Pancreas (tissue), 10 donors: ENCODE measurements around the gene HMX1. TPM values are rescaled to one million over a fixed set of nuclear protein-coding genes. Genes with fewer than 3 reads are reported as not detected.

ENCODE experiments used
- ATAC-seq, 4 donors: fragments of 200-7000 bp; cut with Tn5 transposase; one replicate each; pipeline versions ENCODE4 v1.8.0 to v1.9.1; 2020; ENCODE audit warnings: mild to moderate bottlenecking in 4 of 4, moderate library complexity in 4 of 4
- DNase-seq, 6 donors: peaks; one replicate each; pipeline ENCODE4 v3.0.0-alpha.2; 2020
- FAIRE-seq: peaks from 2 replicates; lab custom pipeline; 2012; peaks lifted over from hg19 to GRCh38; lab: Jason Lieb, UNC
- H3K27ac ChIP-seq, 4 donors: fragments of 200-600 bp; sonication (generic); 1 replicate in 3 of 4; 2 replicates in 1 of 4; pipeline versions ENCODE4 v1.5.0 to v1.8.0; 2020
- H3K27me3 ChIP-seq, 4 donors: fragments of 200-600 bp; one replicate each; pipeline ENCODE4 v1.8.0; 2021
- H3K36me3 ChIP-seq, 3 donors: fragments of 200-600 bp; sonication (generic) in 1 of 3; one replicate each; pipeline versions ENCODE4 v1.5.0 to v1.8.0; 2020 to 2021
- H3K4me1 ChIP-seq, 3 donors: fragments of 200-600 bp; one replicate each; pipeline ENCODE4 v1.8.0; 2021
- H3K4me3 ChIP-seq, 4 donors: fragments of 200-600 bp; sonication (generic) in 2 of 4; one replicate each; pipeline versions ENCODE4 v1.5.0 to v1.8.0; 2020 to 2021
- H3K9me3 ChIP-seq, 4 donors: fragments of 200-600 bp; one replicate each; pipeline ENCODE4 v1.8.0; 2021
- CTCF ChIP-seq, 4 donors: fragments of 200-600 bp; sonication (generic) in 3 of 4; IDR thresholded peaks; one replicate each; pipeline versions ENCODE4 v1.5.0 to v1.8.0; 2021; ENCODE audit warnings: antibody characterized with exemption in 4 of 4
- WGBS, 2 donors: extraction: QIAGEN DNeasy Blood & Tissue Kit; methylation state at CpG; one replicate each; pipeline ENCODE4 v1.1.7; 2013; 5-methylcytosine and 5-hydroxymethylcytosine counted together
- intact Hi-C, 3 donors: fragments of 100-400 bp; cut with DNase I; formaldehyde crosslinking; loops; one replicate each; pipeline versions ENCODE4 v1.11.1 to v1.14.2; 2022
- polyA plus RNA-seq, 2 donors: library from polyadenylated mRNA; stranded (reverse); fragments of 200-250 nt; gene quantifications; one replicate each; pipeline ENCODE4 v1.2.3, GENCODE V29; 2013
- total RNA-seq, 6 donors: library from RNA; stranded (reverse); fragmentation: NEBNext Ultra II Directional in 4 of 6; extraction: Animal tissue kit (Norgen Biotek cat#: 25700) in 4 of 6; gene quantifications; one replicate each; pipeline versions ENCODE4 v1.2.1 to v1.2.4, GENCODE V29; 2021 to 2023
- donor health status: healthy with polysubstance abuse.
- donor health status: DM: no; HTN: no; CAD: no; lungs with moderate emphysema.
- donor health status: DM: no; HTN: no; CAD: no.
- donor health status: control.
- donor health status: control.
- donor health status: Bipolar disorder and iron deficiency.
- donor health status: DM: yes; HTN: yes; CAD: no.
- donor health status: DM: no; HTN: no; CAD: no.
- donor health status: DM: no; HTN: no; CAD: no.
- donor health status: DM: yes; HTN: yes; CAD: no.

Gene HMX1
- total and polyA plus RNA-seq, 8 donors, result not detected

- intact Hi-C loops, result loop anchor here in 2 of 3 donors (10.0 kb wide), 1 partner anchor 305 kb away; no protein-coding TSS in a partner anchor
- DNase-seq (peak in 3 of 6 donors; percentile 3 to 57 (median 8)), FAIRE-seq (no peak), ATAC-seq (no peak)
- no peak for TF ChIP-seq CTCF (IDR thresholded peaks at IDR 0.05)
- H3K4me1 ChIP-seq, result no peaks in the 10 kb centered on the region
- no peak overlapping the region for H3K4me3 ChIP-seq
- H3K27me3 ChIP-seq, result no peaks in the 10 kb centered on the region
- 54 to 67% methylated on average over 27 to 30 of the region's 30 CpGs for WGBS, 2 donors
- no peaks in the 10 kb centered on the region for H3K36me3 ChIP-seq
- no peaks in the 10 kb centered on the region for H3K9me3 ChIP-seq
- H3K27ac ChIP-seq, result no peak overlapping the region
Observed at GRCh38 chr4:8910100-8910821, 38.6 kb upstream of the HMX1 start.

- Histone ChIP-seq H3K4me3 (no peak overlapping the region), H3K9me3 (no peaks in the 10 kb centered on the region), H3K27me3 (no peaks in the 10 kb centered on the region), H3K4me1 (no peaks in the 10 kb centered on the region), H3K27ac (no peak overlapping the region), H3K36me3 (no peaks in the 10 kb centered on the region)
- FAIRE-seq, result no peak
- intact Hi-C loops, result no loop called here
- 12 to 16% methylated on average over 9 of the region's 9 CpGs for WGBS, 2 donors
- no peak for DNase-seq
- peak in 3 of 4 donors; percentile 43 to 78 (median 57) for ATAC-seq
- no peak for TF ChIP-seq CTCF (IDR thresholded peaks at IDR 0.05)
Observed at GRCh38 chr4:8909548-8909947, 37.9 kb upstream of the HMX1 start.

GRCh38 chr4:8908206-8908893, 36.7 kb upstream of the HMX1 start:
- TF ChIP-seq CTCF (IDR thresholded peaks at IDR 0.05), result no peak
- no peaks in the 10 kb centered on the region for H3K27me3 ChIP-seq
- peak in 3 of 6 donors; percentile 4 to 47 (median 8) for DNase-seq
- H3K27ac ChIP-seq, result no peak overlapping the region
- FAIRE-seq, result no peak
- H3K9me3 ChIP-seq, result no peaks in the 10 kb centered on the region
- intact Hi-C loops, result no loop called here
- 51 to 63% methylated on average over 33 to 34 of the region's 34 CpGs for WGBS, 2 donors
- ATAC-seq, result no peak
- H3K4me3 ChIP-seq, result no peak overlapping the region
- H3K36me3 ChIP-seq, result no peaks in the 10 kb centered on the region
- no peaks in the 10 kb centered on the region for H3K4me1 ChIP-seq

- Histone ChIP-seq H3K4me1 (no peaks in the 10 kb centered on the region), H3K27ac (no peak overlapping the region), H3K27me3 (no peaks in the 10 kb centered on the region), H3K36me3 (no peaks in the 10 kb centered on the region), H3K4me3 (no peak overlapping the region), H3K9me3 (no peaks in the 10 kb centered on the region)
- WGBS, 2 donors, result 51 to 66% methylated on average over 13 to 14 of the region's 14 CpGs
- no peak for FAIRE-seq
- TF ChIP-seq CTCF (IDR thresholded peaks at IDR 0.05), result no peak
- peak in 4 of 6 donors; percentile 2 to 67 (median 26) for DNase-seq
- intact Hi-C loops, result no loop called here
- ATAC-seq, result no peak
Observed at GRCh38 chr4:8907596-8908205, 36.1 kb upstream of the HMX1 start.
